ENCODE measurements around the gene RNF144B.

Gene RNF144B

DNA sequence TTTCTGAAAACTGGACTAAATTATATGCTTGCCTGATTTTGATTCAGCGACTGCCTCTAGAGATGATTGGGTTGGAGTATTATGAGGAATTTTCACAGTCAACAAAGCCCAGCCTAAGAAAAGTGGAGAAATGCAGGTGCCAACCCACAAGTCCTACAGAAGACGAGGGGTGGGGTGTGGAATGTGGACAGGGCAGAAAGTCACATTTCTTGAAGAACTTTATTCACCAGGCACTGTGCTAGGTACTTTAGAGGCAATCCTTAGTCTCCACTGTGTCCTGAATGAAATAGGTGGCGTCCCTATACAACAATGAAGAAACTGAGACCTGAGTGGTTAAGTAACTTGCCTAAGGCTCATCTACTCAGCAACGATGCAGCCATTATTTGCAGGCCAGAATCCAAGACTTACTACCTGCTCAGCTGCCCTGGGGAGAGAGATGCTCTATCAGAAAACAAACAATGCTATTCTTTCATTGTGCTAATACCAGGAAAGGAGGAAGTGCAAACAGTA lies 106.3 kb downstream of the RNF144B start:
- TF ChIP-seq, protein P1, sequence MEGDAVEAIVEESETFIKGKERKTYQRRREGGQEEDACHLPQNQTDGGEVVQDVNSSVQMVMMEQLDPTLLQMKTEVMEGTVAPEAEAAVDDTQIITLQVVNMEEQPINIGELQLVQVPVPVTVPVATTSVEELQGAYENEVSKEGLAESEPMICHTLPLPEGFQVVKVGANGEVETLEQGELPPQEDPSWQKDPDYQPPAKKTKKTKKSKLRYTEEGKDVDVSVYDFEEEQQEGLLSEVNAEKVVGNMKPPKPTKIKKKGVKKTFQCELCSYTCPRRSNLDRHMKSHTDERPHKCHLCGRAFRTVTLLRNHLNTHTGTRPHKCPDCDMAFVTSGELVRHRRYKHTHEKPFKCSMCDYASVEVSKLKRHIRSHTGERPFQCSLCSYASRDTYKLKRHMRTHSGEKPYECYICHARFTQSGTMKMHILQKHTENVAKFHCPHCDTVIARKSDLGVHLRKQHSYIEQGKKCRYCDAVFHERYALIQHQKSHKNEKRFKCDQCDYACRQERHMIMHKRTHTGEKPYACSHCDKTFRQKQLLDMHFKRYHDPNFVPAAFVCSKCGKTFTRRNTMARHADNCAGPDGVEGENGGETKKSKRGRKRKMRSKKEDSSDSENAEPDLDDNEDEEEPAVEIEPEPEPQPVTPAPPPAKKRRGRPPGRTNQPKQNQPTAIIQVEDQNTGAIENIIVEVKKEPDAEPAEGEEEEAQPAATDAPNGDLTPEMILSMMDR (IDR thresholded peaks at IDR 0.05; ENCODE audit: extremely low read depth, missing control alignments), result no peak
- DNase-seq (ENCODE audit: low spot score), result no peak

DNA sequence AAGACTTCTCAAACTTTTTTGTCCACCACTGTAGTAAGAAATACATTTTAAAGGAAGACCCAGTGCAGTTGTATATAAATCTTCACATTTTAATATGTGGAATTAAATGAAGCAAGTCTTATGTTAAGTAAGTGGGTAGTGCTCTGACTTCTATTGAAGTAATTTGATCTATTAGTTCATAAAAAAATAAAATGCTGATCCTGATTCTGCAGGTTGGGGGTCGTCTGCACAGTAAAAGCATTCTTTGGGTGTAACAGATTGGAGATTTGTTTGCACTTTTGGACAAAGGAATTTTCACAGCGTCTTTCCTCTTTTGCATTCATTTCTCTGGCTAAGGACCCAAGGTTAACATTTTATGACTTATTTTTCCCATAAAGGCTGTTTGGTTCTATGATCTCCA lies 106.8 kb downstream of the RNF144B start:
- no peak for DNase-seq (ENCODE audit: low spot score)
- TF ChIP-seq, protein P1 (IDR thresholded peaks at IDR 0.05; ENCODE audit: extremely low read depth, missing control alignments), result no peak

DNA sequence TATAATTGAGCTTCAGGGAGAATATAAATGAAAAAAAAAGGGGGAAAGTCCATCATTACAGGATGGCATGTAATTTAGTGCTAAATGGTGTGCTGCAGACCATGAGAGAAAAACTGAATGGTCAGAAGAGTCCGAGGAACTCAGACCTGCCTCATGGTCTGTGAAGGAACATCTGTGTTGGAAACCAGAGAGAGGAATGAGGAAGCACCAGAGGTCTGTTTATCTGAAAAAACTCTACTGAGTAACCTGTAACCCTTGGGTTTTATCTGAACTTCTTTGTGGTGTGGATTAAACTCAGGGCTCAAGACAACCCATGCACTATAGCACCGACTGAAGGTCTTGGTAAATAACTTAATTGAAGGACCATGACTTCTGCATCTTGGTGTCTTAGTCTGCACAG lies 108.1 kb downstream of the RNF144B start:
- DNase-seq (ENCODE audit: low spot score), result no peak
- TF ChIP-seq, protein P1 (IDR thresholded peaks at IDR 0.05; ENCODE audit: extremely low read depth, missing control alignments), result no peak

DNA sequence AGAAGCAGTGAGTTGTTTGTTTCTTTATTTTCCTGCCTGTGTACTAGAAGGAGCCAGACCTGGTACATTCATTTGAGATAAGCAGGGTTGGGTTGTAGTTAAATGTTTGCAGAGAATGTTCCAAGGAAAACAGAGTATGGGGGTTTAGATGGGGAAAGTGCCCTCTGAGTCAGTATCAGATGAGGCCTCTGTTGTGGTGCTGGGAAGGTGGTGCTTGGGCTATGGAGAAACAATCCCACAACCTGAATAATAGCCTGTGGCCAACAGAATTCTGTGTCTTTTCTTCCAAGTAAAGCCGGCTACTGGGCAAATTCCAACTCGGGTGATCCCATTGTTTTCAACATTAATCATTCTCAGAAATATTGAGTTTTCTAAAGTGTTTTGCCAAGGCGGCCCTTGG lies 109.3 kb downstream of the RNF144B start:
- DNase-seq (ENCODE audit: low spot score), result no peak
- TF ChIP-seq, protein P1 (IDR thresholded peaks at IDR 0.05; ENCODE audit: extremely low read depth, missing control alignments), result no peak

DNA sequence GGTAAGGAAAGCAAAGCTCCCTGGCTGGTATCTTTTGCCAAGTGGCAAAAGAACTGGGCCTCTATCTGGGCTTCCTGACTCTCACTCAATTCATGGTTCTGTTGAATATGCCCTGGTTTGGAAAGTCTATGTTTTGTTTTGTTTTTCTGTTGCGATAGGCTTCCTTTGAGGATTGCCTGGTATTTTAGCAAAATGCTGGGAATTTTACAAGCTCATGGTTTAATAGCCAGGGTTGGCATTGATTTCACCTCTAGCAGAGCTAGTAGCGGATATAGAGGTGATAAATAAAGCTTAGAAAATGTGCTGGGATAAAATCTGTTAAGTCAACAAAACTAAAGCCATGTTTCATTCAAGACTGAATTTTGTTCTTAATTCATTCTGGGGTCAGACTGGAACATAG lies 109.9 kb downstream of the RNF144B start:
- DNase-seq (ENCODE audit: low spot score), result no peak
- TF ChIP-seq, protein P1 (IDR thresholded peaks at IDR 0.05; ENCODE audit: extremely low read depth, missing control alignments), result no peak

DNA sequence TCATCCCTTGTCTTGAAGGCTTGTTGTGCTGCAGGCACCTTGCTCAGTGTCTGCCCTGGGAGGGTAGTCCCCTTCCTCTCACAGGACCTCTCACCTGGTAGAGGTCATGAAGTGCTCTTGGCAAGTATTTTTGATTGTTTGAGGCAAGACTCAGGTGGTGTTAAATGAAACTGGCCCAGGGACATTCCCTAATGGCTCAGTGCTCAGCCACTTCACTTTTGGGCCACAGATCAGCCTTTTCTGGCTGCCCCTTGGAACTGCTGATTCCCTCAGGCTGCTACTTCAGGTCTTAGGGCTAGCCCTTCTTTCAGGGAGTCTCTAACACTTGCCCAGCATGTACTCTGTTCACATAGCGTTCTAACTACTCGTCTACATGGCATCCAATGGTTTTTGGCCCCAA lies 111.3 kb downstream of the RNF144B start:
- DNase-seq (ENCODE audit: low spot score), result no peak
- TF ChIP-seq, protein P1 (IDR thresholded peaks at IDR 0.05; ENCODE audit: extremely low read depth, missing control alignments), result no peak

DNA sequence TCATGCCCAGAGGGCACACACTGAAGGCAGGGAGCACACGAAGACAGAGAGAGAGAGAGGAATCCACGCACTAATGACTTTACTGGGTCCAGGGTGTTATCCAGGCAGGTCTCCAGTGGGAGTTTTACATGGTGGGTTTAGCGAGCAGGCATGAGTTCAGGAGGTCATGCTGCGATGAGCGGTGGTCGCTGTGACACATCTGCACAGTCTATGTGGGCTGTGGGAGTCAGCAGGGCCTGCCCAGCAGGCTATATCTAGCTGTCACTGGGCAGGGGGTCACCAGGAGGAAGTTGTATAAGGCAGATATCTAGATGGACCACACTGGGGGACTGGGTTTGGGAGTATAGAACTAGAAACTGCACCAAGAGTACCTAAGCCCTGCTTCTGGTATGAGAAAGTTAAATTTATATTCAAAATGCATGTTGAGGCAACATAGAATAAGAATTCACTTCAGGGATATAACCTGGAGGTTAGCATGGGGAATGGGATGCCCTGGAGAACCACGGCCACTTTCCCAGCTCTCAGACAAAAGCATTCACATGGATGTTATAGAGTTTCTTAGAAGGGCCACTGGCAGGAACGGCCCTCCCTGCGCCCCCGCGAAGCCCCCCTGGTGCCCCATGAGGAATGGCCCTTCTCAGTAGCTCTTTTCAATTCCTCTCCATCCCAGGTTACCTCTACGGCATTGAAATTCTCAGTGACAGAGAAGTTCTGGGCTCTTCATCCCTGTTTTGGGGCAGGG lies 113.9 kb downstream of the RNF144B start:
- no peak for DNase-seq (ENCODE audit: low spot score)
- TF ChIP-seq, protein P1 (IDR thresholded peaks at IDR 0.05; ENCODE audit: extremely low read depth, missing control alignments), result no peak

Measured in GM20000 (cell line).